HG02840 (cell line): ENCODE results near the gene TLK2.
"Not testable (repeated sequence)": the region's sequence is repeated elsewhere in the genome, so short reads cannot be mapped to it uniquely, and the experiment has no call there.

ENCODE experiments used
- ATAC-seq: cut with Tn5 transposase; IDR thresholded peaks from one replicate; pipeline ENCODE4 v1.9.1; 2021; ENCODE audit warnings: mild to moderate bottlenecking, moderate library complexity, moderate number of reproducible peaks; ENCODE audit not compliant: unreplicated experiment, low FRiP score

TLK2 gene

DNA sequence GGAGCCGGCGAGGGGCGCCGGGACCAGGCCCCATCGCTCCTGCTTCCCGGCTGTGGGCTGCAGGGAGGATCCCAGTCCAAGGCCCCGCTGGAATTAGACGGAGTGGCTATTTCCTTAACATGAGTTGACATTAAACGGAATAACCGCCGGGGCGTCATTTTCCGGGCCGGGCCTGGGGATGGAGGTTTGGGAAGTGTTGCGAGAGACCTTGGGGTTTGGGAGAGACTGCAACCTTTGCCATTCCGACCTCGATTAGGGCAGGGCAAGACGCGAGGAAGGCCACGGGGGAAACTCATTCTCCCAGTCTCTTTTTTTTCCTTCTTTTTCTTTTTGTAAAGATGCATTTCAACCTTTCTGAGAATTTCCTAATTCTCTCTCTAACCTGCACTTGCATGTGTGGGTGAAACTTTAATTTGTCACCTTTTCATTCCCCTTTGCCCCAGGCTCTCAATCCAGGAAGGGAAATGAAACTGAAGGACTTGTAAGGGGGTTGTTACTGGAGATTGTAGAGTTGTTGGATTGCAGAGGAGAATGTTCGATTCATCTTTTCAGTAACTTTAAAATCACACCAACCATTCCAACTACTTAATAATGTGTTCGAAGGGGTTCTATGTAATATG is 1.1 kb downstream of the TLK2 start:
- ATAC-seq: not testable (repeated sequence)

DNA sequence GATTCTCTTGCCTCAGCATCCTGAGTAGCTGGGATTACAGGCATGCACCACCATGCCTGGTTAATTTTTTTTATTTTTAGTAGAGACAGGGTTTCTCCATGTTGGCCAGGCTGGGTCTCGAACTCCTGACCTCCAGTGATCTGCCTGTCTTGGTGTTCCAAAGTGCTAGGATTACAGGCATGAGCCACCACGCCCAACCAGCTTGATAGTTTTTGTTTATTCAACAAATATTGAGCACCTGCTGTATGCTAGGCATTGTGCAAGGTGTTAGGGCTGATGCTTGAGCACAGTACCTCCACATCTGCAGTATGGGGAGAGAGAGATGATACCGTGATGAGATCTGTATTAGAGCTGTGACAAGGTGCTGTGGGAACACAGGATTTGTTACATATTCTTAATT is 3.9 kb downstream of the TLK2 start:
- ATAC-seq: not testable (repeated sequence)

DNA sequence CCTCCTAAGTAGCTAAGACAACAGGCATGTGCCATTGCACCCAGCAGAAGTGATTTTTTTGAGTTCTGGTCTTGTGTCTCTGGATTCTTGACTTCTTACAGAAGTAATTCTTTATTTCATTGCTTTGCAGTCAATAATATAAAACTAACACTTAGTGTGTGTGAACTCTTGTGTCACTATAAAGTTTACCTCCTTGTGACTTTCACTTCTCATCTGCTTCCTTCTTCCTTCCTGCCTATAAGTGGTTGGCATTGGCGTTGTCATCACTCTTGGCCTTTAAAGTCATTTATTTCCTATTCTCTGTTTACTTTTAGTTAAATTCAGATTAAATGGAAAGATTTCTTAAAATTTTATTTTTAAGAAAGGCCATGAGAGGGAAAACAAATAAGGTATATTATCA is 12.4 kb downstream of the TLK2 start:
- ATAC-seq: not testable (repeated sequence)

DNA sequence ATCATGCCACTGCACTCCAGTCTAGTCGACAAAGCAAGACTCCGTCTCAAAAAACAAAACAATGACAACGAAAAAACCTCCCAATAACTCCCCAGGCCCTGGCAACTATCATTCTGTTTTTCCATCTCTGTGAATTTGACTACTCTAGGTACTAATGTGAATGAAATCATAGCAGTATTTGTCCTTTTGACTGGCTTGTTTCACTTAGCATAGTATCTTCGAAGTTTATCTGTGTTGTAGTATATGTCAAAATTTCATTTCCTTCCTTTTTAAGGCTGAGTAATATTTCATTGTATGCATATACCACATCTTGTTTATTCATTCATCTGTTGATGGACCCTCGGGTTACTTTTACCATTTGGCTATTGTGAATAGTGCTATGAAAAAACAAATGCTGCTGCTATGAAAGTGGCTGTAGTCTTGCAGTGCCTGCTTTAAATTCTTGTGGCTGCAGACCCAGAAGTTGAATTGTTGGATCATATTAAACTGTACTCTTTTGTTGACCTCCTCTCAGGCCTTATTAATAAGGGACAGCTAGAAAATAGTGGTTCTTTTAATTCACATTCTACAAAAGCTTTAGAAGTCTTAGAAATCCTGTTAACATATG is 14.5 kb downstream of the TLK2 start:
- not testable (repeated sequence) for ATAC-seq

DNA sequence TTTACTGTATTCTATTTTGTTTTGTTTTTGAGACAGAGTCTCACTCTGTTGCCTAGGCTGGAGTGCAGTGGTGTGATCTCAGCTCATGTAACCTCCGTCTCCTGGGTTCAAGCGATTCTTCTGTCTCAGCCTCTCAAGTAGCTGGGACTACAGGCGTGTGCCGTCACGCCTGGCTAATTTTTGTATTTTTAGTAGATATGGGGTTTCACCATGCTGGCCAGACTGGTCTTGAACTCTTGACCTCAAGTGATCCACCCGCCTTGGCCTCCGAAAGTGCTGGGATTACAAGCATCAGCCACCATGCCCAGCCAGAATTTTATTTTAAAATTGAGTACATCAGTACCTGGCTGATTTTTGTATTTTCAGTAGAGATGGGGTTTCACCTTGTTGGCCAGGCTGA is 15.4 kb downstream of the TLK2 start:
- not testable (repeated sequence) for ATAC-seq

DNA sequence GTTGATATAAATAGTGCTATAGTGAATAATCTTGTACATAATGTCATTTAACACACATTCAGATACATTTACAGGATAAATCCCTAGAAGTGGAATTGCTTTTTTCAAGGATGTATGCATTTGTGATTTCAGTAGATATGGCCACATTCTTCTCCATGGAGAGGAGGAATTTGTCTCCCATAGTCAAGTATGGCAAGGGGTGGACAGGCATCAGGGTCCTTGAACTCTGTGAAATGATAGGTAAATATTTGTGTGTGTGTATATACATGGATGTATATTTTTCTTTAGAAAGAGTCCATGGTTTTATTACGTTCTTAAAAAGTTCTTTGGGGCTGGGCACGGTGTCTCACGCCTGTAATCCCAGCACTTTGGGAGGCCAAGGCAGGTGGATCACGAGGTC is 17.7 kb downstream of the TLK2 start:
- ATAC-seq: not testable (repeated sequence)

DNA sequence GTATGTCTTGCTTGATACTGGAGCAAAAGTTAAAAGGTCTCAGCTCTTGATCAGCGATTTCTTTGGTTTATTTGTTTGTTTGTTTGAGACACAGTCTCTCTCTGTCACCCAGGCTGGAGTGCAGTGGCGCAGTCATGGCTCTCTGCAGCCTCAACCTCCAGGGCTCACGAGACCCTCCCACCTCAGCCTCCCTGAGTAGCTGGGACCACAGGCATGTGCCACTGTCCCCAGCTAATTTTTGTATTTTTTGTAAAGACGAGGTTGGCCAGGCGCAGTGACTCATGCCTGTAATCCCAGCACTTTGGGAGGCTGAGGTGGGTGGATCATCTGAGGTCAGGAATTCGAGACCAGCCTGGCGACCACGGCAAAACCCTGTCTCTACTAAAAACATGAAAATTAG is 20.2 kb downstream of the TLK2 start:
- ATAC-seq: not testable (repeated sequence)

DNA sequence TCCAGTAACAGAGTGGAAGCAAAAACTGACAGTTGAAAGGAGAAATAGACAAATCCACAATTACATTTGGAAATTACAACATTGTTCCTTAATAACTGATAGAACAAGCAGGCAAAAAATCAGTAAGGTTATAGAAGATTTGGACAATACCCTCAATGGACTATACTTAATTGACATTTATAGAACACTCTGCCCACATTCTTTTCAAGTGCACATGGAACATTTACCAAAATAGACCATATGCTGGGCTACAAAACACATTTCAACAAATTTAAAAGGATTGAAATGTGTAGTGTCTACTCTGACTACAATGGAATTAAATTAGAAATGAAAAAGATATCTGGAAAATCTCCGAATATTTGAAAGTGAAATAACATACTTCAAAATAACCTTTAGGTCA is 21.8 kb downstream of the TLK2 start:
- ATAC-seq: not testable (repeated sequence)

DNA sequence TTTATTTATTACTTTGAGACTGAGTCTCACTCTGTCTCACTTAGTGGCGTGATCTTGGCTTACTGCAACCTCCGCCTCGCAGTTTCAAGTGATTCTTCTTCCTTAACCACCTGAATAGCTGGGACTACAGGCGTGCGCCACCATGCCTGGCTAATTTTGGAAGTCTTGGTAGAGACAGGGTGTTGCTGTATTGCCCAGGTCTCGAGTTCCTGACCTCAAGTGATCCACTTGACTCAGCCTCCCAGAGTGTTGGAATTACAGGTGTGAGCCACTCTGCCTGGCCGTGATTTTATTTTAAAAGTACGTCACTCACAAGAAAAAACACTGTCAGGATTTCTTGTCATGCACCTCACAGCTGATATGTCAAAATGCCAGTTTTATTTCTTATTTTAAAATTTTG is 26.2 kb downstream of the TLK2 start:
- ATAC-seq: not testable (repeated sequence)

DNA sequence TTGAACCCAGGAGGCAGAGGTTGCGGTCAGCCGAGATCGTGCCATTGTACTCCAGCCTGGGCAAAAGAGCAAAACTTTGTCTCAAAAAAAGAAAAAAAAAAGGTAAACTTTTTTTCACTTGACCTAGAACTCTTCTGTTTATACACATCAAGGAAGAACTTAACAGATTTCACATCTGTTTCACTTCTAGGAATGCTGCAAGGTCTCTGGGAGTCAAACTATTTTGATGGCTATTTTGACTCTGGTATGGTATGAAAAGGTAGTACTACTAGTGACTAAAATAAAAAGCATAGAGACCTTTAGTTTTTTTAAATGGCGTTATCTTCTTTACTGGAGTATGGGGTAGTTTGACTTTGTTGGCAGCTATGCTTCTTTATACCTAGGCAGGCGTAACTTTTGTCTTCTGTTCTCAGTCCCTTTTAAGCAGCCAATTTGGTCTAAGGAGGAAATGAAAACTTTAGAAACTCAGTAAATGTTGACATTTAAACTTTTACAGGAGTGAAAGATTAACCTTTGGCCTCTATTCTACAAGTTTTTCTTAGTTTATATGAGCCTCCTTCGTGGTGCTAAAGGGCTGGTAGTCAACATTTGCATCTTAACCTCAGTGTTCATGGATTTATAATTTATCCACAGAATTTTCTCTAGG is 28.7 kb downstream of the TLK2 start:
- ATAC-seq: not testable (repeated sequence)

DNA sequence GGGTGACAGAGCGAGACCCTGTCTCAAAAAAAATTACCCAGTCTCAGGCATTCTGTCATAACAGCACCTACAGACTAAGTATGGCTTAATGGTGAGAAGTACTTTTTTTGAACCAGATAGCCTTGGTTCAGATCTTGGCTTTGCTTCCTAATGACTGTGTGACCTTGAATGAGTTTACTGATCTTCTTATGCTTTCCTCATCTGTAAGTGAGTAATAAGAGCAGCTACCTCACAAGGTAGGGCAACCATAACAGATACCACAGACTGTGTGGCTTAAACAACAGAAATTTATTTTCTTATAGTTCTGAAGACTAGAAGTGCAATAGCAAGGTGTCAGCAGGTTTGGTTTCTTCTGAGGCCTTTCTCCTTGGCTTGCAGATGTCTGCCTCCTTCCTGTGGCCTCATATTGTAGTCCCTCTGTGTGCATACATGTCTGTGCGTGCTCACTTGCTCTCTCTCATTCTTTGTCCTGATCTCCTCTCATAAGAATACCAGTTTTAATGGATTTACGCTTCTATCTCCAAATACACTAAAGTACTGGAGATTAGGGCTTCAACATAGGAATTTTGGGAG is 31.7 kb downstream of the TLK2 start:
- not testable (repeated sequence) for ATAC-seq

DNA sequence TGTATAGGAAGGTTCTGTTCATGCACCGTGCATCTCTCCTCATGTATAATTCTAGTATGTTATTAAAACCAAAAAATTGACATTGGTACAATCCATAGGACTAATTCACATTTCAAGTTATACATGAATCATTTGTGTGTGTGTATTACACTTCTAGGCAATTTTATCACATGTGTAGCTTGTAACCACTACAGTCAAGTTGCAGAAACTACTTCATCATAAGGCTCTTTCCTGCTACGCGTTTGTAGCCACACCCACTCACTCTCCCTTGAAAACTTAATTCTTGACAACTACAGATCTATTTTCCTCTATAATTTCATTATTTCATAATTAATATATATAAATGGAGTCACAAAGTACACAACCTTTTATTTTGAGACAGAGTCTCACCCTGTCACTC is 32.4 kb downstream of the TLK2 start:
- not testable (repeated sequence) for ATAC-seq

DNA sequence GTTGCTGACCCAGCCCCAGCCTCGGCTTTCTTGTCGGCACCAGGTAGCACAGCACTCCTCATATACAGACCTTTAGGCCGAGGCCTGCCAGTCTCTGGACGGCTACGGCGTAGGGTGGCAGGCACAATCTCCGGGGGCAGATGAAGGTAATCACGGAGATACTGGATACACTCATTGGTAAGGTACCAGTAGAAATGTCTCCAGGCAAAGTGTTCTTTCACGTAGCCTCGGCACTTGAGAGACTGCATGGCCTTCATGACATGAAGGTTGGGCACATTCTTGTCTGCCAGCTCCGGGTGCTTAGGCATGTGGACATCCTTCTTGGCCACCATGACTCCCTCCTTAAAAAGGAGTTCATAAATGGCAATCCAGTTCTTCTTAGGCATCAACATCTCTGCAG is 37.8 kb downstream of the TLK2 start:
- ATAC-seq: not testable (repeated sequence)

DNA sequence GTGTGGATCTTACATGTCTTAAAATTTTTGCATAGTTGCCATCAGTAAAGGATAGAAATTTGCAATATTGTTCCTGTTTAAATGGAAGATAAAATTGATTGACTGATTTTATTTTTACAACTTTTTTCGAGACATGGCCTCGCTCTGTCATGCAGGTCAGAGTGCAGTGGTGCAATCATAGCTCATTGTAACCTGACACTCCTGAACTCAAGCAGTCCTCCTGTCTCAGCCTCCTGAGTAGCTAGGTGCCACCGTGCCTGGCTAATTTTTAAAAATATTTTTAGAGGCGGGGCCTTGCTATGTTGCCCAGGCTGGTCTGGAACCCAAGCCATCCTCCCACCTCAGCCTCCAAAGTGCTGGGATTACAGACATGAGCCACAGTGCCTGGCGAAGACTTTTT is 42.7 kb downstream of the TLK2 start:
- not testable (repeated sequence) for ATAC-seq

DNA sequence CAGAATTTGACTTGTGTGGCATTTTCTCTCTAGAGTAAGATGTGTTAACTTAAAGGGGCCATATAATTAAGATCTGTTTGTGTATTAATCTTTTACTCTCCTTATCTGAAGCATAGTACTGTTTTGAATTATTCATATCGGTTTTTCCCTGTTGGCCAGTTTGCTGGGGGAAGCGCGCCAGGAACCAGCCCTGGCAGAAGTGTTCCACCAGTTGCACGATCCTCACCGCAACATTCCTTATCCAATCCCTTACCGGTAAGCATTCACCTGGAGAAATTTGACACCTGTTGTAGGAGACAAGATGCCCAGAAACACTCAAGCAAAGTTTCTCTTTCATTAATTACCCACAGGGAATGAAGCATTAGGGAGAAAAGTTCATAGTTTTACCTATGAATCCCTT is 45.5 kb downstream of the TLK2 start:
- not testable (repeated sequence) for ATAC-seq

DNA sequence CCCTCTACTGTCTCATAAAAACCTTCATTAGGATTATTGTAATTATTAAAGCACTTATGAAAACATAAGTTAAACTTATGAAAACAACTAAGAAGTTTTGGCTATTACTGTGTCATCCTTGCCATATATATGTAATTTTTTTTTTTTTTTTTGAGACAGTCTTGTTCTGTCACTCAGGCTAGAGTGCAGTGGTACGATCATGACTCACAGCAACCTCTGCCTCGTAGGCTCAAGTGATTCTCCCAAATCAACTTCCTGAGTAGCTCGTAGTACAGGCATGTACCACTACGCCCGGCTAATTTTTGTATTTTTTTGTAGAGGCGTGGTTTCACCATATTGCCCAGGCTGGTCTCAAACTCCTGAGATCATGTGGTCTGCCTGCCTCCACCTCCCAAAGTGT is 46.7 kb downstream of the TLK2 start:
- not testable (repeated sequence) for ATAC-seq

DNA sequence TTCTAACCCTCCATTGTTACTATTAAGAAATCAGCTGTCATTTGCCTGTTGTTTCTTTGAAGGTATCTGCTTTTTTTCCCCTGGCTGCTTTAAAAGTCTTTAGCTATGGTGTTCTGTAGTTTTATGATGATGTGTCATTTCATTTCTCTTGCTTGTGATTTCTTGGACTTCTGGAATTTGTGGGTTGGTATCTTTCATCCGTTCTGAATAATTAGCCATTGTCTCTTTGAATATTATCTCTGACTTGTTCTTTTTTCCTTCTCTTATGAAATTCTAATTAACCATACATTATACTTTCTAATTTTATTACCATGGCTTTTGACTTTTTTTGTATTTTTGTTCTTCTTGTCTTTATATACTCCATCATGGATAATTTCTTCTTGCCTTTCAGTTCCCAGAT is 52.3 kb downstream of the TLK2 start:
- ATAC-seq: not testable (repeated sequence)

DNA sequence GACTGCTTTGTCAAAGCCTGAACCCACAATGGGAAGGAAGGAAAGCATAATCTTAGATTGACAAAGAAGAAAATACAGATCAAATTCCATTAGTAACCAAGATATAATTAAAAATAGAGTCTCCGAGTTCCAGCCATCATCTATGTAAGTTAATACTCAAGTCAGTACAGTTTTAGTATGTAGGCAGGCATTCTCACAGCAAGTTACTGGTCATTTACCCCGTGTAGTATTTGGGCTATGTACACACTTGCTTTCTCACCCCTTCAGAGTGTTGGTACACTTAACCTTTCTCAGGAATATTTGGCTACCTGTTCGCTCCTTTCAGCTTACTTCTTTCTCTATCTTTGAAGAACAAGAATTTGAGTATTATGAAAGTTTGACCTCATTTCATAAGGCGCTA is 57.9 kb downstream of the TLK2 start:
- ATAC-seq: not testable (repeated sequence)

DNA sequence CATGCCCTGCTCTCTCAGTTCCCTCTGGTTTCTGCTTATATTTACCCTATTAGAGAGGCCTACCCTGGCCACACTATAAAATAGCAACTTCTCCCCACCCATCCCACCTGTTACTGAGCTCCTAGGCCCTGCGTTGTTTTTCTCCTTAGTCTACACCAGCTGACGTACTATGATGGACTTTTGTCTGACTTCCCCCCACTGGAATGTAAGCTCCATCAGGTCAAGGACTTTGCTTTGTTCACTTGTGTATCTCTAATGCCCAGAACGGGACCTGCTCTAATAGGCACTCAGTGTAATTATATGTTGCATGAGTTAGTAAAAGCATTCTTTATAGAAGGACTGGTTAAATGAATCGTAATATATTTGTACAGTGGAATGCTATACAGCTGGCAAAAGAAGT is 62.4 kb downstream of the TLK2 start:
- not testable (repeated sequence) for ATAC-seq

DNA sequence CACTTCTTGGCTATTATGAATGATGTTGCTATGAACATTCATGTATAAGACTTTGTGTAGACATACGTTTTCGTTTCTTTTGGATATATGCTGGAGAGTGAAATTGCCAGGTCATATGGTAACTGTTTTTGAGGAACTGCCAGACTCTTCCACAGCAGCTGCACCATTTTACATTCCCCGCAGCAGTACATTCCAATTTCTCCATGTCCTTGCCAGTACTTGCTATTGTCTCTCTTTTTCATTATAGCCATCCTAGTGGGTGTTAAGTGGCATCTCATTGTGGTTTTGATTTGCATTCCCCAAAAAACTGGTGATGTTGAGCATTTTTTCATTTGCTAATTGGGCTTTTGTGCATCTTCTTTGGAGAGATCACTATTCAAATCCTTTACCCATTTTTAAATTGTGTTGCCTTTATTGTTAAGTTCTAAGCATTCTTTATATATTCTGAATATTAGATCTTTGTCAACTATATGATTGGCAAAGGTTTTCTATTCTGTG is 64.7 kb downstream of the TLK2 start:
- not testable (repeated sequence) for ATAC-seq

DNA sequence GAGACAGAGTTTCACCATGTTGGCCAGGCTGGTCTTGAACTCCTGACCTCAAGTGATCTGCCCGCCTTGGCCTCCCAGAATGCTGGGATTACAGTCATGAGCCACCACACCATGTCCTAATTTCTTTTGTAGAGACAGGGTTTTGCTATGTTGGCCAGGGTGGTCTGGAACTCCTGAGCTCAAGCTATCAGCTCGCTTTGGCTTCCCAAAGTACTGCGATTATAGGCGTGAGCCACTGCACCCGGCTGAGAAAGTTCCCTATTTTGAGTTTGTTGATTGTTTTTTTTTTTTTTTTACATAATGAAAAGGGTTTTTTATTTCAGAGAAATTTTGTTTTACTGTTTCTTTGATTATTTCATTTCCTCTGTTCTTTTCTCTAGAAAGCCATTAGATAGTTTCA is 67.4 kb downstream of the TLK2 start:
- not testable (repeated sequence) for ATAC-seq
